ENCODE results near the gene ENTHD1.

ENTHD1 gene

GRCh38 chr22:39724857-39725256 lies 168.7 kb downstream of the ENTHD1 start:
- TF ChIP-seq CTCF (IDR thresholded peaks at IDR 0.05; ENCODE audit: low read depth, low read length), result no peak
- no peak for DNase-seq (ENCODE audit: extremely low read depth, low read depth)

GRCh38 chr22:39724390-39724789 lies 169.2 kb downstream of the ENTHD1 start:
- no peak for TF ChIP-seq CTCF (IDR thresholded peaks at IDR 0.05; ENCODE audit: low read depth, low read length)
- DNase-seq (ENCODE audit: extremely low read depth, low read depth), result no peak

- no peak for DNase-seq (ENCODE audit: extremely low read depth, low read depth)
- TF ChIP-seq CTCF (IDR thresholded peaks at IDR 0.05; ENCODE audit: low read depth, low read length), result no peak
Observed at GRCh38 chr22:39723899-39724351, 169.6 kb downstream of the ENTHD1 start.

GRCh38 chr22:39723463-39723862 lies 170.1 kb downstream of the ENTHD1 start:
- TF ChIP-seq CTCF (IDR thresholded peaks at IDR 0.05; ENCODE audit: low read depth, low read length), result no peak
- no peak for DNase-seq (ENCODE audit: extremely low read depth, low read depth)

GRCh38 chr22:39722501-39722900 lies 171.1 kb downstream of the ENTHD1 start:
- DNase-seq (ENCODE audit: extremely low read depth, low read depth), result no peak
- no peak for TF ChIP-seq CTCF (IDR thresholded peaks at IDR 0.05; ENCODE audit: low read depth, low read length)

GRCh38 chr22:39722032-39722325 lies 171.6 kb downstream of the ENTHD1 start:
- TF ChIP-seq CTCF (IDR thresholded peaks at IDR 0.05; ENCODE audit: low read depth, low read length), result no peak
- DNase-seq (ENCODE audit: extremely low read depth, low read depth), result no peak

- no peak for TF ChIP-seq CTCF (IDR thresholded peaks at IDR 0.05; ENCODE audit: low read depth, low read length)
- no peak for DNase-seq (ENCODE audit: extremely low read depth, low read depth)
Observed at GRCh38 chr22:39721206-39722031, 172.1 kb downstream of the ENTHD1 start.

Data from AG09319 (cell line).